ENCODE results near the gene NDUFS7.

DNA sequence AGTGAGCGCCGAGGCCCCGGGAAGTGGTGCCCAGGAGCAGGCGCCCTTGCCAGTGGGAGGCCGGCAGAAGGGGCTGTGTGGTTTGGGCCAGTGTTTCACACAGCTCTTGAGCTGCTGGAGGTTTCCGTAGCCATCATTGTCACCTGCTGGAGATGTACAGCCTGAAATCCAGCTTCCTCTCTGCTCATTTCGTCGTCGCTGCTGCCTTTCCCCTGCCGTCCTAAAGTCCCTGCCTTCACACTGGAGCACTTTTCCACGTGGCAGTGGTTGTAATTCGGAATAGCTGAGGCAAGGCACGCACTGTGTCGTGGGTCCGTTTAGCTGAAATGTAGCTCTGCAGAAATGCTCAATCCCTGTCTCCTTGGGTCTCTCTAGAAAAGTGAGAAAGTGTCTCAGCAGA, 36.9 kb downstream of the NDUFS7 start:
- TF ChIP-seq, protein P1, sequence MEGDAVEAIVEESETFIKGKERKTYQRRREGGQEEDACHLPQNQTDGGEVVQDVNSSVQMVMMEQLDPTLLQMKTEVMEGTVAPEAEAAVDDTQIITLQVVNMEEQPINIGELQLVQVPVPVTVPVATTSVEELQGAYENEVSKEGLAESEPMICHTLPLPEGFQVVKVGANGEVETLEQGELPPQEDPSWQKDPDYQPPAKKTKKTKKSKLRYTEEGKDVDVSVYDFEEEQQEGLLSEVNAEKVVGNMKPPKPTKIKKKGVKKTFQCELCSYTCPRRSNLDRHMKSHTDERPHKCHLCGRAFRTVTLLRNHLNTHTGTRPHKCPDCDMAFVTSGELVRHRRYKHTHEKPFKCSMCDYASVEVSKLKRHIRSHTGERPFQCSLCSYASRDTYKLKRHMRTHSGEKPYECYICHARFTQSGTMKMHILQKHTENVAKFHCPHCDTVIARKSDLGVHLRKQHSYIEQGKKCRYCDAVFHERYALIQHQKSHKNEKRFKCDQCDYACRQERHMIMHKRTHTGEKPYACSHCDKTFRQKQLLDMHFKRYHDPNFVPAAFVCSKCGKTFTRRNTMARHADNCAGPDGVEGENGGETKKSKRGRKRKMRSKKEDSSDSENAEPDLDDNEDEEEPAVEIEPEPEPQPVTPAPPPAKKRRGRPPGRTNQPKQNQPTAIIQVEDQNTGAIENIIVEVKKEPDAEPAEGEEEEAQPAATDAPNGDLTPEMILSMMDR (IDR thresholded peaks at IDR 0.05) = no peak
- TF ChIP-seq POLR2A (IDR thresholded peaks at IDR 0.05) = no peak
